Esophagus muscularis mucosa (tissue), 4 donors: Measurements from ENCODE around the gene COL8A2. TPM values are rescaled to one million over a fixed set of nuclear protein-coding genes. Genes with fewer than 3 reads are reported as not detected.

ENCODE experiments used
- DNase-seq: peaks from one replicate; pipeline ENCODE4 v3.0.0-alpha.2; 2017; ENCODE audit errors: extremely low spot score
- H3K27ac ChIP-seq, 4 donors: fragments of 200-600 bp; sonication (generic); replicated peaks in 1 of 4; 1 replicate in 3 of 4; 2 replicates in 1 of 4; pipeline ENCODE4 v1.5.1; 2016 to 2019; ENCODE audit warnings: mild to moderate bottlenecking in 1 of 4
- H3K27me3 ChIP-seq, 4 donors: fragments of 200-600 bp; sonication (generic); one replicate each; pipeline versions ENCODE4 v1.5.1 to v1.6.0; 2016 to 2019
- H3K36me3 ChIP-seq, 4 donors: fragments of 200-600 bp; sonication (generic); one replicate each; pipeline ENCODE4 v1.5.1; 2016 to 2019
- H3K4me1 ChIP-seq, 4 donors: fragments of 200-600 bp; sonication (generic); one replicate each; pipeline ENCODE4 v1.5.1; 2016 to 2019
- H3K4me3 ChIP-seq, 4 donors: fragments of 200-600 bp; sonication (generic); 1 replicate in 2 of 4; 2 replicates in 2 of 4; pipeline ENCODE4 v1.5.1; 2016 to 2019; ENCODE audit warnings: mild to moderate bottlenecking in 4 of 4, moderate library complexity in 1 of 4
- H3K9me3 ChIP-seq, 4 donors: fragments of 200-600 bp; sonication (generic); 1 replicate in 3 of 4; 2 replicates in 1 of 4; pipeline ENCODE4 v1.5.1; 2016 to 2019
- EP300 ChIP-seq: sonication (generic); formaldehyde crosslinking; IDR thresholded peaks from one replicate; pipeline ENCODE4 v1.6.1; 2017; ENCODE audit warnings: antibody characterized with exemption
- POLR2A ChIP-seq: fragments of 450-650 bp; IDR thresholded peaks from one replicate; pipeline ENCODE4 v1.6.1; 2017; ENCODE audit warnings: antibody characterized with exemption, moderate library complexity, mild to moderate bottlenecking, low read depth
- POLR2AphosphoS5 ChIP-seq, 2 donors: sonication (generic); formaldehyde crosslinking; IDR thresholded peaks; one replicate each; pipeline ENCODE4 v1.6.1; 2017; ENCODE audit warnings: antibody characterized with exemption in 2 of 2
- WGBS: methylation state at CpG from one replicate; pipeline ENCODE4 v1.1.5; 2018; 5-methylcytosine and 5-hydroxymethylcytosine counted together
- intact Hi-C: fragments of 100-400 bp; cut with DNase I; formaldehyde crosslinking; loops from one replicate; pipeline ENCODE4 v1.15.1; 2023
- total RNA-seq, 4 donors: library from RNA; depleted of rRNA; stranded (reverse); fragments of >200 nt; gene quantifications; one replicate each; pipeline versions ENCODE4 v1.1.0 to v1.2.1, GENCODE V29; 2016
- TF ChIP-seq, protein P1 (sequence below), 3 experiments: fragments of 200-600 bp in 2 of 3; fragments of 450-650 bp in 1 of 3; sonication (generic) in 2 of 3; IDR thresholded peaks; one replicate each; pipeline ENCODE4 v1.5.1; 2017 to 2019; ENCODE audit warnings: antibody characterized with exemption in 3 of 3, mild to moderate bottlenecking in 2 of 3, moderate library complexity in 1 of 3

The COL8A2 gene
- total RNA-seq, 4 donors from 2014 or later, result 20.7 to 57.4 (median 34.7) TPM

DNA sequence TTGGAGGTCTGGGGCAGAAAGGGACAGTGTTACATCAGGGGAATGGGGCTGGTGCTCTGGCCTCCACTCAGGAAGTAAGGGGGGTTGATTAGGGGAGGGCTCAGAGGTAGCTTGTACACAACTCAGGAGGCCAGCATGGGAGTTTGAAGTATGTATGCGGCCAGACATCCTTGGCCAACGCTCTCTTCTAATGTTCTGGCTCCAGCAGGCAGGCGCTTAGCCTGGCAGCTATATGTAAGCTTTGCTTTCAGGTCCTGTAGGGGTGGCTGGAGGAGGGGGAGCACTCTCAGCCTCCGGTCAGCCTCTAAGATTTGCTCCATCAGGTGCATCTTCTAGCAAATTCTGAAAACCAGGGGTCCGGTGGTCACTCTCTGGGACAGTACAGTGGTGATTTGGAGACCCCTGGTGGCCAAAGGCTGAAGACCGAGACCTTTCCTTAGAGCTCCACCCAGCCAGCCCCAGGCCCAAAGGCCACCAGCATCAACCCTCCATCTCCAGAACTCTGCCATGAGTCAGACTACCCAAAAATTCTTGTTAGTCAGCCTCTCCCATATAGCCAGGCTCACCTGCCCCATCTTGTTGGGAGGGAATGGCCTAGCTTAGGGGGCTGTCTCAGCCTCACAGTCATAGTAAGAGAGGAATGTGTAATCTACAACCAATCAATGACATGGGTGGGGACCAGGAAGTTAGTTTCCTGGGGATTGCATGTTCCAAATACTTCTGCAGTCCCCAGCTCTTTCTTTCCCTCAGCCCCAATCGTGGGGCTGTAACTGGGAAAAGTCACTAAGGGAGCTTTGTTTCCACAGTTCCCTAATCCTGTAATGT, 9.7 kb upstream of the COL8A2 start:
- H3K4me1 ChIP-seq, result peaks cover 33 to 59% (median 52%) of the 10 kb centered on the region in 4 donors
- no peaks in the 10 kb centered on the region for H3K9me3 ChIP-seq
- H3K27me3 ChIP-seq, result no peaks in the 10 kb centered on the region
- intact Hi-C loops, result loop anchor here (2.0 to 10.0 kb wide), 2 partner anchors 36 to 290 kb away; no protein-coding TSS in a partner anchor
- DNase-seq, result no peak
- H3K27ac ChIP-seq, result peak overlapping the region; percentile 68 to 83 (median 74)
- peaks cover 12 to 37% (median 31%) of the 10 kb centered on the region in 4 donors for H3K36me3 ChIP-seq
- TF ChIP-seq POLR2A, result no peak
- TF ChIP-seq, protein P1, sequence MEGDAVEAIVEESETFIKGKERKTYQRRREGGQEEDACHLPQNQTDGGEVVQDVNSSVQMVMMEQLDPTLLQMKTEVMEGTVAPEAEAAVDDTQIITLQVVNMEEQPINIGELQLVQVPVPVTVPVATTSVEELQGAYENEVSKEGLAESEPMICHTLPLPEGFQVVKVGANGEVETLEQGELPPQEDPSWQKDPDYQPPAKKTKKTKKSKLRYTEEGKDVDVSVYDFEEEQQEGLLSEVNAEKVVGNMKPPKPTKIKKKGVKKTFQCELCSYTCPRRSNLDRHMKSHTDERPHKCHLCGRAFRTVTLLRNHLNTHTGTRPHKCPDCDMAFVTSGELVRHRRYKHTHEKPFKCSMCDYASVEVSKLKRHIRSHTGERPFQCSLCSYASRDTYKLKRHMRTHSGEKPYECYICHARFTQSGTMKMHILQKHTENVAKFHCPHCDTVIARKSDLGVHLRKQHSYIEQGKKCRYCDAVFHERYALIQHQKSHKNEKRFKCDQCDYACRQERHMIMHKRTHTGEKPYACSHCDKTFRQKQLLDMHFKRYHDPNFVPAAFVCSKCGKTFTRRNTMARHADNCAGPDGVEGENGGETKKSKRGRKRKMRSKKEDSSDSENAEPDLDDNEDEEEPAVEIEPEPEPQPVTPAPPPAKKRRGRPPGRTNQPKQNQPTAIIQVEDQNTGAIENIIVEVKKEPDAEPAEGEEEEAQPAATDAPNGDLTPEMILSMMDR (IDR thresholded peaks at IDR 0.05), result peak; percentile 67 to 81 (median 77)
- 49% methylated on average over 4 of the region's 7 CpGs for WGBS
- no peak overlapping the region for H3K4me3 ChIP-seq

DNA sequence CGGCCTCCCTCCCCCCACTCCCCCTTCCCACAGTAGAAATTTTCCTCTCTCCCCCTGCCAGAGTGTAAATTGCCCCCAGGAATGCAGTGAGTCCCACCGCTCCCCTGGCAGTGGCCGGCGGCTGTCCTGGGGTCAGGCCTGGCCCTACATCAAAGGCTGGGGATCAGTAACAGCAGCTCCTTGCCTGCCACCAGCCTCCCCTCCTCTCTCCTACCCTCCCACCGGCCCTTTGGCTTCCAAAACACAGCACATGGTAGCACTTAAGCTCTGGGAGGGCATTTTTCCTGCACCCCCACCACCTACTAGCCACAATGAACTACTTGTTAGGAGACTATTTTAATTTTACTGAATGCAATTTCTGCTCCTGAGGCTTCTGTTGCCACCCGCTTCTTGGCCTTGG, 9.0 kb upstream of the COL8A2 start:
- WGBS, result 76% methylated on average over 5 of the region's 6 CpGs
- Histone ChIP-seq H3K4me1 (peaks cover 33 to 53% (median 49%) of the 10 kb centered on the region in 4 donors), H3K27me3 (no peaks in the 10 kb centered on the region), H3K4me3 (no peak overlapping the region), H3K9me3 (no peaks in the 10 kb centered on the region), H3K36me3 (peaks cover 11 to 30% (median 24%) of the 10 kb centered on the region in 4 donors), H3K27ac (peak overlapping the region; percentile 68 to 83 (median 74))
- no peak for DNase-seq
- intact Hi-C loops, result loop anchor here (2.0 to 10.0 kb wide), 2 partner anchors 35 to 291 kb away; no protein-coding TSS in a partner anchor
- TF ChIP-seq POLR2A (no peak), EP300 (no peak), POLR2AphosphoS5 (IDR thresholded peaks at IDR 0.05) (no peak)
- TF ChIP-seq, protein P1 (IDR thresholded peaks at IDR 0.05), result no peak

DNA sequence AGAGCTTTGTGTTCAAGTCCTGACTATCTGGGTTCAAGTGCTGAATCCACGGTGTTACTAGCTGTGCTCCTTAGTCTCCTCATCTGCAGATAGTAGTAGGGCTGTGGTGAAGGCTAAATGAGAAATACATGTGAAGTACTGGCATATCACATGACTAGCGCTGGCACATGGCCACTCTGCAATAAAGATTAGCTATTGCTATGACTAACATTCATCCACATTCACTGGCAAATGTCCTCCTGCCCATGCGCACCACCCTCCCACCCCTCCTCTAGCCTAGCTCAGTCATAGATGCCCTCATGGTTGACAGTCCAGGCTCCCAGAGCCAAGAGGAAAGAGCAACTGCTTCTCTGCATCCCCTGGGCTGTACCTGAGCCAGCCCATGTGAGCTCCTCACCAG, 8.5 kb upstream of the COL8A2 start:
- H3K27ac ChIP-seq, result peak overlapping the region in 3 of 4 donors; percentile 73 to 83 (median 75)
- intact Hi-C loops, result loop anchor here (10.0 kb wide), 1 partner anchor 291 kb away; no protein-coding TSS in a partner anchor
- H3K4me3 ChIP-seq, result no peak overlapping the region
- peaks cover 33 to 52% (median 49%) of the 10 kb centered on the region in 4 donors for H3K4me1 ChIP-seq
- TF ChIP-seq, protein P1 (IDR thresholded peaks at IDR 0.05), result no peak
- TF ChIP-seq POLR2AphosphoS5 (IDR thresholded peaks at IDR 0.05), result no peak
- DNase-seq, result no peak
- peaks cover 5 to 25% (median 20%) of the 10 kb centered on the region in 4 donors for H3K36me3 ChIP-seq
- no peaks in the 10 kb centered on the region for H3K9me3 ChIP-seq
- H3K27me3 ChIP-seq, result no peaks in the 10 kb centered on the region
- WGBS, result 61% methylated on average over 2 of the region's 3 CpGs

DNA sequence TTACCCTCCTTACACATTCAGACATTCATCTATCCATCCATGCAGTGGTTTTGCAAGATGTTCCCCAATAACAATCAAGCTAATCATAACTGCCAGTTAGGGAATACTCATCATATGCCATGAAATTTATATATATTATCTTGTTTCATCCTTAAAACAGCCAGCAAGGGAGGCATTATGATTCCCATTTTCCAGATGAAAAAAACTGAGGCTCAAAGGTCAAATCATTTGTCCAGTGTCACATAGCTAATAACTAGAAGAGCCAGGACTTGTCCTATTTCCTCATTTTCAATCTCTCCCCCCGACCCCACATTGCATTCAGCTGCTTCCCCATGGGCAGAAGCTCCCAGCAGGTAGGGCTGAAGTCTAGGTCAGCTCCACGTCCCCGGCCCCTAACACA, 7.0 kb upstream of the COL8A2 start:
- 81% methylated on average over 3 of the region's 3 CpGs for WGBS
- H3K4me1 ChIP-seq, result peaks cover 30 to 42% (median 38%) of the 10 kb centered on the region in 4 donors
- H3K4me3 ChIP-seq, result no peak overlapping the region
- DNase-seq, result no peak
- TF ChIP-seq EP300 (no peak), POLR2A (no peak), POLR2AphosphoS5 (IDR thresholded peaks at IDR 0.05) (no peak)
- TF ChIP-seq, protein P1 (IDR thresholded peaks at IDR 0.05), result no peak
- H3K9me3 ChIP-seq, result no peaks in the 10 kb centered on the region
- peaks cover 0 to 10% (median 6%) of the 10 kb centered on the region in 4 donors for H3K36me3 ChIP-seq
- intact Hi-C loops, result loop anchor here (10.0 kb wide), 1 partner anchor 293 kb away; no protein-coding TSS in a partner anchor
- H3K27ac ChIP-seq, result no peak overlapping the region
- H3K27me3 ChIP-seq, result no peaks in the 10 kb centered on the region
